Cardiac fibroblast (primary cell): ENCODE data around the gene FBXL13.
"Not testable (repeated sequence)": the region's sequence is repeated elsewhere in the genome, so short reads cannot be mapped to it uniquely, and the experiment has no call there.

Experiments used
- DNase-seq, 2 donors: peaks; one replicate each; pipeline versions ENCODE4 v3.0.0 to v3.0.0-alpha.2; 2010; ENCODE audit warnings: low read depth in 2 of 2
- H3K4me3 ChIP-seq, 2 donors: replicated peaks in 1 of 2; 1 replicate in 1 of 2; 2 replicates in 1 of 2; pipeline ENCODE4 v1.5.1; 2011; ENCODE audit warnings: low read depth in 2 of 2, low read length in 2 of 2, mild to moderate bottlenecking in 2 of 2, moderate library complexity in 1 of 2
- TF ChIP-seq, protein P1 (sequence below): IDR thresholded peaks from one replicate; pipeline ENCODE4 v1.5.1; 2011; ENCODE audit warnings: low read depth, mild to moderate bottlenecking, low read length, inconsistent platforms

FBXL13 gene

DNA sequence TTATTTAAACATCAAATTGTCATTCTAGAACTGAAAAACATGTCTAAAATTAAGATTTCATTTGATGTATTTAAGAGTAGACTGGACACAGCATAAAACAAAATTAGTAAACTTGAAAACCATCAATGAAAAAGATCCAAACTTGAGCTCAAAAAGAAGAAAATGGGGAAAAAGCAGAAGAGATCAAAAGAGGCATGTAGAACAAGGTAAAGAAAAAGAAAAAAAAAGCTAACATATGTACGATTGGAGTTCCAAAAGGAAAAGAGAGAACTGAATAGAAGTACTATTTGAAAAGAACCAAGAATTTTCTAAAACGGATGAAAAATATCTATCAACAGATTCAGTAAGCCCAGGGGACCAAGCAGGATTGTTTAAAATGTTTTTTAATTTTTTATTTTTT, 3.6 kb downstream of the FBXL13 start:
- TF ChIP-seq, protein P1, sequence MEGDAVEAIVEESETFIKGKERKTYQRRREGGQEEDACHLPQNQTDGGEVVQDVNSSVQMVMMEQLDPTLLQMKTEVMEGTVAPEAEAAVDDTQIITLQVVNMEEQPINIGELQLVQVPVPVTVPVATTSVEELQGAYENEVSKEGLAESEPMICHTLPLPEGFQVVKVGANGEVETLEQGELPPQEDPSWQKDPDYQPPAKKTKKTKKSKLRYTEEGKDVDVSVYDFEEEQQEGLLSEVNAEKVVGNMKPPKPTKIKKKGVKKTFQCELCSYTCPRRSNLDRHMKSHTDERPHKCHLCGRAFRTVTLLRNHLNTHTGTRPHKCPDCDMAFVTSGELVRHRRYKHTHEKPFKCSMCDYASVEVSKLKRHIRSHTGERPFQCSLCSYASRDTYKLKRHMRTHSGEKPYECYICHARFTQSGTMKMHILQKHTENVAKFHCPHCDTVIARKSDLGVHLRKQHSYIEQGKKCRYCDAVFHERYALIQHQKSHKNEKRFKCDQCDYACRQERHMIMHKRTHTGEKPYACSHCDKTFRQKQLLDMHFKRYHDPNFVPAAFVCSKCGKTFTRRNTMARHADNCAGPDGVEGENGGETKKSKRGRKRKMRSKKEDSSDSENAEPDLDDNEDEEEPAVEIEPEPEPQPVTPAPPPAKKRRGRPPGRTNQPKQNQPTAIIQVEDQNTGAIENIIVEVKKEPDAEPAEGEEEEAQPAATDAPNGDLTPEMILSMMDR = no peak
- DNase-seq = no peak
- no peak overlapping the region for H3K4me3 ChIP-seq

GRCh38 chr7:103068414-103069403, 5.9 kb downstream of the FBXL13 start:
- TF ChIP-seq, protein P1 = no peak
- H3K4me3 ChIP-seq = no peak overlapping the region
- DNase-seq = peak in 1 of 2 donors; percentile 36

GRCh38 chr7:103065667-103066066, 8.9 kb downstream of the FBXL13 start:
- peak; percentile 40 to 46 for DNase-seq
- no peak overlapping the region for H3K4me3 ChIP-seq
- TF ChIP-seq, protein P1 = peak; percentile 69

DNA sequence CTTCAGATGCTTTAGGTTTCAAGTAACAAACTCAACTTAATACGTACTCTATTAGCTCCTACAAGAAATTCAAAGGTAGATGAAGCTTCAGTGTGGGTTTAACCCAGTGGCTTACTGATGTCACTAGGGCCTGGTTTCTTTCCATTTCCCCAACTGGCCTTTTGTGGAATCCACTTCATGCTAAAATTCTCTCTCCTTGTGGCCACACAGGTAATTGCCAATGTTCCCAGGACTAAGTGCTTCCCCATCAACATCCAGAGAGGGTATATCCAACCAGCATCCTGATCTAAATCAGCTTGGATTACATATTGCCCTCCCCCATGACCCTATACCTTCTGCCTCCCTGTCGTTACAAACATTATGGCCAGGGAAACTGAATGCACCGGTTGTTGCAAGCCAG, 10.7 kb downstream of the FBXL13 start:
- TF ChIP-seq, protein P1 = no peak
- no peak for DNase-seq
- H3K4me3 ChIP-seq = no peak overlapping the region

GRCh38 chr7:103059471-103059870, 15.1 kb downstream of the FBXL13 start:
- TF ChIP-seq, protein P1 = no peak
- no peak overlapping the region for H3K4me3 ChIP-seq
- DNase-seq = peak; percentile 15 to 27

GRCh38 chr7:103058122-103058521, 16.5 kb downstream of the FBXL13 start:
- TF ChIP-seq, protein P1 = no peak
- no peak for DNase-seq
- no peak overlapping the region for H3K4me3 ChIP-seq

DNA sequence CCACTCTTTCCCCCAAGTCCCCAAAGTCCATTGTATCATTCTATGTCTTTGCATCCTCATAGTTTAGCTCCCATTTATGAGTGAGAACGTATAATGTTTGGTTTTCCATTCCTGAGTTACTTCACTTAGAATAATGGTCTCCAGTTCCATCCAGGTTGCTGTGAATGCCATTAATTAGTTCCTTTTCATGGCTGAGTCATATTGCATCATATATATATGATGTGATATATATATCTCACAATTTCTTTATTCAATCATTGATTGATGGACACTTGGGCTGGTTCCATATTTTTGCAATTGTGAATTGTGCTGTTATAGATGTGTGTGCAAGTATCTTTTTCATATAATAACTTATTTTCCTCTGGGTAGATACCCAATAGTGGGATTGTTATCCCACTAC, 18.6 kb downstream of the FBXL13 start:
- not testable (repeated sequence) for H3K4me3 ChIP-seq, DNase-seq
